GM23338 (cell line): ENCODE measurements around the gene CEP72. TPM values are rescaled to one million over a fixed set of nuclear protein-coding genes. Genes with fewer than 3 reads are reported as not detected.

Source experiments
- ATAC-seq: fragments of 200-7000 bp; cut with Tn5 transposase; 3 replicates; pipeline ENCODE4 v1.9.1; 2020
- DNase-seq: peaks from one replicate; pipeline ENCODE4 v3.0.0-alpha.2; 2015; ENCODE audit warnings: low spot score
- H2AFZ ChIP-seq: fragments of 200-600 bp; sonication (generic); 2 replicates; pipeline ENCODE4 v1.8.0; 2016; ENCODE audit warnings: antibody characterized with exemption, mild to moderate bottlenecking, moderate library complexity
- H3F3A ChIP-seq: fragments of 200-600 bp; sonication (generic); replicated peaks from 2 replicates; pipeline ENCODE4 v1.8.0; 2017; ENCODE audit warnings: antibody characterized with exemption, mixed run types, low read depth
- H3K27ac ChIP-seq: fragments of 200-600 bp; sonication (generic); 2 replicates; pipeline ENCODE4 v1.6.1; 2016; ENCODE audit warnings: low read depth
- H3K27me3 ChIP-seq: fragments of 200-600 bp; sonication (generic); 2 replicates; pipeline ENCODE4 v1.8.0; 2016; ENCODE audit warnings: mild to moderate bottlenecking, mixed run types, moderate library complexity; ENCODE audit not compliant: insufficient read depth
- H3K36me3 ChIP-seq: fragments of 200-600 bp; sonication (generic); 2 replicates; pipeline ENCODE4 v1.8.0; 2016; ENCODE audit warnings: mild to moderate bottlenecking; ENCODE audit not compliant: insufficient read depth
- H3K4me1 ChIP-seq: fragments of 200-600 bp; sonication (generic); 2 replicates; pipeline ENCODE4 v1.8.0; 2016; ENCODE audit warnings: mild to moderate bottlenecking, moderate library complexity; ENCODE audit not compliant: insufficient read depth
- H3K4me2 ChIP-seq: fragments of 200-600 bp; sonication (generic); 2 replicates; pipeline ENCODE4 v1.7.1; 2017; ENCODE audit warnings: mixed run types
- H3K4me3 ChIP-seq: fragments of 200-600 bp; sonication (generic); 2 replicates; pipeline ENCODE4 v1.6.1; 2016; ENCODE audit warnings: mixed run types
- H3K79me2 ChIP-seq: fragments of 200-600 bp; sonication (generic); replicated peaks from 2 replicates; pipeline ENCODE4 v1.8.0; 2017; ENCODE audit warnings: mild to moderate bottlenecking; ENCODE audit not compliant: insufficient read depth
- H3K9me2 ChIP-seq: fragments of 200-600 bp; sonication (generic); 2 replicates; pipeline ENCODE4 v1.8.0; 2017; ENCODE audit not compliant: insufficient read depth
- H4K20me1 ChIP-seq: fragments of 200-600 bp; sonication (generic); replicated peaks from 2 replicates; pipeline ENCODE4 v1.8.0; 2017; ENCODE audit warnings: mild to moderate bottlenecking; ENCODE audit not compliant: insufficient read depth
- H3K27ac Mint-ChIP-seq: 2 replicates; pipeline ENCODE4 v1.8.0; 2020; ENCODE audit warnings: inconsistent platforms, mild to moderate bottlenecking, moderate library complexity, mixed read lengths
- H3K27me3 Mint-ChIP-seq: 3 replicates; pipeline ENCODE4 v1.8.0; 2022; ENCODE audit warnings: low read depth, mild to moderate bottlenecking, moderate library complexity, mixed read lengths, inconsistent platforms; ENCODE audit not compliant: insufficient read depth, poor library complexity
- H3K36me3 Mint-ChIP-seq: 3 replicates; pipeline ENCODE4 v1.8.0; 2021; ENCODE audit warnings: low read depth, mild to moderate bottlenecking, inconsistent platforms, moderate library complexity, mixed read lengths
- H3K4me1 Mint-ChIP-seq: 3 replicates; pipeline ENCODE4 v1.8.0; 2020; ENCODE audit warnings: mild to moderate bottlenecking, inconsistent platforms, mixed read lengths
- H3K4me3 Mint-ChIP-seq: 3 replicates; pipeline ENCODE4 v1.8.0; 2021; ENCODE audit warnings: moderate library complexity, mild to moderate bottlenecking, inconsistent platforms, mixed read lengths
- H3K9me3 Mint-ChIP-seq: 3 replicates; pipeline ENCODE4 v1.8.0; 2020; ENCODE audit warnings: moderate library complexity, mild to moderate bottlenecking, inconsistent platforms, mixed read lengths
- CREB1 ChIP-seq: fragments of 250-450 bp; sonication (Bioruptor Pico); IDR thresholded peaks from 2 replicates; pipeline ENCODE4 v1.5.0; 2020; ENCODE audit warnings: low read depth, mild to moderate bottlenecking, moderate library complexity
- EZH2 ChIP-seq: fragments of 200-600 bp; sonication (generic); IDR thresholded peaks from one replicate; pipeline ENCODE4 v1.8.0; 2017; ENCODE audit warnings: antibody characterized with exemption, mild to moderate bottlenecking, low read depth; ENCODE audit not compliant: unreplicated experiment
- JUNB ChIP-seq: IDR thresholded peaks from one replicate; pipeline ENCODE4 v1.6.1; 2016; ENCODE audit warnings: antibody characterized with exemption; ENCODE audit not compliant: unreplicated experiment
- NANOG ChIP-seq: IDR thresholded peaks from 2 replicates; pipeline ENCODE4 v1.6.1; 2016; ENCODE audit warnings: antibody characterized with exemption, borderline replicate concordance
- POLR2AphosphoS5 ChIP-seq: IDR thresholded peaks from 2 replicates; pipeline ENCODE4 v1.6.1; 2016; ENCODE audit warnings: antibody characterized with exemption, low read depth
- STAT1 ChIP-seq: IDR thresholded peaks from one replicate; pipeline ENCODE4 v1.6.1; 2016; ENCODE audit warnings: antibody characterized with exemption; ENCODE audit not compliant: unreplicated experiment
- ZNF114 ChIP-seq: fragments of 250-450 bp; sonication (Bioruptor Pico); IDR thresholded peaks from 2 replicates; pipeline ENCODE4 v1.5.0; 2020; ENCODE audit warnings: mild to moderate bottlenecking, moderate library complexity
- ZNF331 ChIP-seq: fragments of 250-450 bp; sonication (Bioruptor Pico); IDR thresholded peaks from 2 replicates; pipeline ENCODE4 v1.5.0; 2020; ENCODE audit warnings: low read depth, mild to moderate bottlenecking, moderate library complexity
- polyA plus RNA-seq: library from polyadenylated mRNA; unstranded; fragments of >200 nt; fragmentation: Nextera tagmentation; extraction: Ambion mirVana; gene quantifications from 2 replicates; pipeline ENCODE4 v1.2.1, GENCODE V29; 2016
- total RNA-seq: library from RNA; depleted of rRNA; stranded (reverse); fragments of >200 nt; shearing (Covaris generic); gene quantifications from 2 replicates; pipeline ENCODE4 v1.2.3, GENCODE V29; 2014
- TF ChIP-seq, protein P1 (sequence below), 2 experiments: fragments of 200-600 bp in 1 of 2; sonication (generic) in 1 of 2; conservative IDR thresholded peaks; 2 replicates each; pipeline versions ENCODE4 v1.5.1 to v1.6.1; 2016 to 2017; ENCODE audit warnings: antibody characterized with exemption in 2 of 2, low read depth in 2 of 2, mild to moderate bottlenecking in 2 of 2, moderate library complexity in 1 of 2
- TF ChIP-seq, protein P2 (sequence below): fragments of 250-450 bp; sonication (Bioruptor Pico); IDR thresholded peaks from 2 replicates; pipeline ENCODE4 v1.5.0; 2020; ENCODE audit warnings: mild to moderate bottlenecking, moderate library complexity
- TF ChIP-seq, protein P3 (sequence below): IDR thresholded peaks from one replicate; pipeline ENCODE4 v1.6.1; 2018; ENCODE audit warnings: antibody characterized with exemption; ENCODE audit not compliant: unreplicated experiment
- TF ChIP-seq, protein P4 (sequence below): IDR thresholded peaks from 2 replicates; pipeline ENCODE4 v1.6.1; 2016; ENCODE audit warnings: antibody characterized with exemption

CEP72 gene
- total and polyA plus RNA-seq, 2 experiments from 2014 or later: 15.5 to 27.1 TPM

DNA sequence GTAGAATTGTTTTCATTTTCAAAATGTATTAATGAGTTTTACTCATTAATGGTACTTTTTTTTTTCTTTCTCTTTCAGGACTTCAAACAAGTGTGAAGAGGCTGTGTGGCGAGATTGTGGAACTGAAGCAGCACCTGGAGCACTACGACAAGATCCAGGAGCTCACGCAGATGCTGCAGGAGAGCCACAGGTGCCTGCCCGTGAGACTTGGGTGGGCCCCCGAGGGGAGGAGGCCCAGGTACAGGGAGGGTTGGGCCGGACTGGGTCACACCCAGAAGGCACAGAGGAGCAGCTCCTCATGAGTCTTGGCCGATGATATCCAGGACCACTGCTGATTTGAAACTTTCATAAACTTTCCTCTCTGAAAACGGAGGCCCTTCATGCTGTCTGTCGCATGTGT, 35.6 kb downstream of the CEP72 start:
- no peaks in the 10 kb centered on the region; the same call in 1 of the 2 replicates for H3K79me2 ChIP-seq
- H3K27ac Mint-ChIP-seq: no peak overlapping the region
- no peaks in the 10 kb centered on the region for H3K27me3 ChIP-seq
- H3K4me1 ChIP-seq: no peaks in the 10 kb centered on the region
- H3K36me3 Mint-ChIP-seq: peaks cover 7% of the 10 kb centered on the region
- peaks cover 10% of the 10 kb centered on the region; the same call in 2 of the 3 replicates for H3K9me3 Mint-ChIP-seq
- peaks cover 10% of the 10 kb centered on the region for H3F3A ChIP-seq
- H2AFZ ChIP-seq: no peak overlapping the region
- H3K27me3 Mint-ChIP-seq: peaks cover 9% of the 10 kb centered on the region
- peaks cover 3% of the 10 kb centered on the region; the same call in 1 of the 2 replicates for H4K20me1 ChIP-seq
- no peaks in the 10 kb centered on the region for H3K4me1 Mint-ChIP-seq
- H3K4me3 ChIP-seq: no peak overlapping the region
- H3K36me3 ChIP-seq: peaks cover 24% of the 10 kb centered on the region
- no peak for DNase-seq
- H3K4me2 ChIP-seq: no peak overlapping the region
- no peak overlapping the region for H3K27ac ChIP-seq
- no peak for ATAC-seq
- no peak overlapping the region for H3K4me3 Mint-ChIP-seq
- H3K9me2 ChIP-seq: no peaks in the 10 kb centered on the region
- TF ChIP-seq CREB1 (CRISPR knock-in tag): no peak
- no peak for TF ChIP-seq JUNB
- no peak for TF ChIP-seq POLR2AphosphoS5
- TF ChIP-seq ZNF331 (CRISPR knock-in tag): no peak
- TF ChIP-seq, protein P1, sequence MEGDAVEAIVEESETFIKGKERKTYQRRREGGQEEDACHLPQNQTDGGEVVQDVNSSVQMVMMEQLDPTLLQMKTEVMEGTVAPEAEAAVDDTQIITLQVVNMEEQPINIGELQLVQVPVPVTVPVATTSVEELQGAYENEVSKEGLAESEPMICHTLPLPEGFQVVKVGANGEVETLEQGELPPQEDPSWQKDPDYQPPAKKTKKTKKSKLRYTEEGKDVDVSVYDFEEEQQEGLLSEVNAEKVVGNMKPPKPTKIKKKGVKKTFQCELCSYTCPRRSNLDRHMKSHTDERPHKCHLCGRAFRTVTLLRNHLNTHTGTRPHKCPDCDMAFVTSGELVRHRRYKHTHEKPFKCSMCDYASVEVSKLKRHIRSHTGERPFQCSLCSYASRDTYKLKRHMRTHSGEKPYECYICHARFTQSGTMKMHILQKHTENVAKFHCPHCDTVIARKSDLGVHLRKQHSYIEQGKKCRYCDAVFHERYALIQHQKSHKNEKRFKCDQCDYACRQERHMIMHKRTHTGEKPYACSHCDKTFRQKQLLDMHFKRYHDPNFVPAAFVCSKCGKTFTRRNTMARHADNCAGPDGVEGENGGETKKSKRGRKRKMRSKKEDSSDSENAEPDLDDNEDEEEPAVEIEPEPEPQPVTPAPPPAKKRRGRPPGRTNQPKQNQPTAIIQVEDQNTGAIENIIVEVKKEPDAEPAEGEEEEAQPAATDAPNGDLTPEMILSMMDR (conservative IDR thresholded peaks at IDR 0.05; ENCODE audit: low read depth in 2 of 2): no peak
- TF ChIP-seq, protein P2, sequence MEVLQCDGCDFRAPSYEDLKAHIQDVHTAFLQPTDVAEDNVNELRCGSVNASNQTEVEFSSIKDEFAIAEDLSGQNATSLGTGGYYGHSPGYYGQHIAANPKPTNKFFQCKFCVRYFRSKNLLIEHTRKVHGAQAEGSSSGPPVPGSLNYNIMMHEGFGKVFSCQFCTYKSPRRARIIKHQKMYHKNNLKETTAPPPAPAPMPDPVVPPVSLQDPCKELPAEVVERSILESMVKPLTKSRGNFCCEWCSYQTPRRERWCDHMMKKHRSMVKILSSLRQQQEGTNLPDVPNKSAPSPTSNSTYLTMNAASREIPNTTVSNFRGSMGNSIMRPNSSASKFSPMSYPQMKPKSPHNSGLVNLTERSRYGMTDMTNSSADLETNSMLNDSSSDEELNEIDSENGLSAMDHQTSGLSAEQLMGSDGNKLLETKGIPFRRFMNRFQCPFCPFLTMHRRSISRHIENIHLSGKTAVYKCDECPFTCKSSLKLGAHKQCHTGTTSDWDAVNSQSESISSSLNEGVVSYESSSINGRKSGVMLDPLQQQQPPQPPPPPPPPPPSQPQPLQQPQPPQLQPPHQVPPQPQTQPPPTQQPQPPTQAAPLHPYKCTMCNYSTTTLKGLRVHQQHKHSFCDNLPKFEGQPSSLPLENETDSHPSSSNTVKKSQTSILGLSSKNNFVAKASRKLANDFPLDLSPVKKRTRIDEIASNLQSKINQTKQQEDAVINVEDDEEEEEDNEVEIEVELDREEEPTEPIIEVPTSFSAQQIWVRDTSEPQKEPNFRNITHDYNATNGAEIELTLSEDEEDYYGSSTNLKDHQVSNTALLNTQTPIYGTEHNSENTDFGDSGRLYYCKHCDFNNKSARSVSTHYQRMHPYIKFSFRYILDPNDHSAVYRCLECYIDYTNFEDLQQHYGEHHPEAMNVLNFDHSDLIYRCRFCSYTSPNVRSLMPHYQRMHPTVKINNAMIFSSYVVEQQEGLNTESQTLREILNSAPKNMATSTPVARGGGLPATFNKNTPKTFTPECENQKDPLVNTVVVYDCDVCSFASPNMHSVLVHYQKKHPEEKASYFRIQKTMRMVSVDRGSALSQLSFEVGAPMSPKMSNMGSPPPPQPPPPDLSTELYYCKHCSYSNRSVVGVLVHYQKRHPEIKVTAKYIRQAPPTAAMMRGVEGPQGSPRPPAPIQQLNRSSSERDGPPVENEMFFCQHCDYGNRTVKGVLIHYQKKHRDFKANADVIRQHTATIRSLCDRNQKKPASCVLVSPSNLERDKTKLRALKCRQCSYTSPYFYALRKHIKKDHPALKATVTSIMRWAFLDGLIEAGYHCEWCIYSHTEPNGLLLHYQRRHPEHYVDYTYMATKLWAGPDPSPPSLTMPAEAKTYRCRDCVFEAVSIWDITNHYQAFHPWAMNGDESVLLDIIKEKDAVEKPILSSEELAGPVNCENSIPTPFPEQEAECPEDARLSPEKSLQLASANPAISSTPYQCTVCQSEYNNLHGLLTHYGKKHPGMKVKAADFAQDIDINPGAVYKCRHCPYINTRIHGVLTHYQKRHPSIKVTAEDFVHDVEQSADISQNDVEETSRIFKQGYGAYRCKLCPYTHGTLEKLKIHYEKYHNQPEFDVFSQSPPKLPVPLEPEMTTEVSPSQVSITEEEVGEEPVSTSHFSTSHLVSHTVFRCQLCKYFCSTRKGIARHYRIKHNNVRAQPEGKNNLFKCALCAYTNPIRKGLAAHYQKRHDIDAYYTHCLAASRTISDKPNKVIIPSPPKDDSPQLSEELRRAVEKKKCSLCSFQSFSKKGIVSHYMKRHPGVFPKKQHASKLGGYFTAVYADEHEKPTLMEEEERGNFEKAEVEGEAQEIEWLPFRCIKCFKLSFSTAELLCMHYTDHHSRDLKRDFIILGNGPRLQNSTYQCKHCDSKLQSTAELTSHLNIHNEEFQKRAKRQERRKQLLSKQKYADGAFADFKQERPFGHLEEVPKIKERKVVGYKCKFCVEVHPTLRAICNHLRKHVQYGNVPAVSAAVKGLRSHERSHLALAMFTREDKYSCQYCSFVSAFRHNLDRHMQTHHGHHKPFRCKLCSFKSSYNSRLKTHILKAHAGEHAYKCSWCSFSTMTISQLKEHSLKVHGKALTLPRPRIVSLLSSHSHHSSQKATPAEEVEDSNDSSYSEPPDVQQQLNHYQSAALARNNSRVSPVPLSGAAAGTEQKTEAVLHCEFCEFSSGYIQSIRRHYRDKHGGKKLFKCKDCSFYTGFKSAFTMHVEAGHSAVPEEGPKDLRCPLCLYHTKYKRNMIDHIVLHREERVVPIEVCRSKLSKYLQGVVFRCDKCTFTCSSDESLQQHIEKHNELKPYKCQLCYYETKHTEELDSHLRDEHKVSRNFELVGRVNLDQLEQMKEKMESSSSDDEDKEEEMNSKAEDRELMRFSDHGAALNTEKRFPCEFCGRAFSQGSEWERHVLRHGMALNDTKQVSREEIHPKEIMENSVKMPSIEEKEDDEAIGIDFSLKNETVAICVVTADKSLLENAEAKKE (CRISPR knock-in tag): no peak
- TF ChIP-seq NANOG: no peak
- no peak for TF ChIP-seq EZH2
- no peak for TF ChIP-seq ZNF114 (CRISPR knock-in tag)
- TF ChIP-seq STAT1: no peak
- TF ChIP-seq, protein P3, sequence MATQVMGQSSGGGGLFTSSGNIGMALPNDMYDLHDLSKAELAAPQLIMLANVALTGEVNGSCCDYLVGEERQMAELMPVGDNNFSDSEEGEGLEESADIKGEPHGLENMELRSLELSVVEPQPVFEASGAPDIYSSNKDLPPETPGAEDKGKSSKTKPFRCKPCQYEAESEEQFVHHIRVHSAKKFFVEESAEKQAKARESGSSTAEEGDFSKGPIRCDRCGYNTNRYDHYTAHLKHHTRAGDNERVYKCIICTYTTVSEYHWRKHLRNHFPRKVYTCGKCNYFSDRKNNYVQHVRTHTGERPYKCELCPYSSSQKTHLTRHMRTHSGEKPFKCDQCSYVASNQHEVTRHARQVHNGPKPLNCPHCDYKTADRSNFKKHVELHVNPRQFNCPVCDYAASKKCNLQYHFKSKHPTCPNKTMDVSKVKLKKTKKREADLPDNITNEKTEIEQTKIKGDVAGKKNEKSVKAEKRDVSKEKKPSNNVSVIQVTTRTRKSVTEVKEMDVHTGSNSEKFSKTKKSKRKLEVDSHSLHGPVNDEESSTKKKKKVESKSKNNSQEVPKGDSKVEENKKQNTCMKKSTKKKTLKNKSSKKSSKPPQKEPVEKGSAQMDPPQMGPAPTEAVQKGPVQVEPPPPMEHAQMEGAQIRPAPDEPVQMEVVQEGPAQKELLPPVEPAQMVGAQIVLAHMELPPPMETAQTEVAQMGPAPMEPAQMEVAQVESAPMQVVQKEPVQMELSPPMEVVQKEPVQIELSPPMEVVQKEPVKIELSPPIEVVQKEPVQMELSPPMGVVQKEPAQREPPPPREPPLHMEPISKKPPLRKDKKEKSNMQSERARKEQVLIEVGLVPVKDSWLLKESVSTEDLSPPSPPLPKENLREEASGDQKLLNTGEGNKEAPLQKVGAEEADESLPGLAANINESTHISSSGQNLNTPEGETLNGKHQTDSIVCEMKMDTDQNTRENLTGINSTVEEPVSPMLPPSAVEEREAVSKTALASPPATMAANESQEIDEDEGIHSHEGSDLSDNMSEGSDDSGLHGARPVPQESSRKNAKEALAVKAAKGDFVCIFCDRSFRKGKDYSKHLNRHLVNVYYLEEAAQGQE: no peak
- TF ChIP-seq, protein P4, sequence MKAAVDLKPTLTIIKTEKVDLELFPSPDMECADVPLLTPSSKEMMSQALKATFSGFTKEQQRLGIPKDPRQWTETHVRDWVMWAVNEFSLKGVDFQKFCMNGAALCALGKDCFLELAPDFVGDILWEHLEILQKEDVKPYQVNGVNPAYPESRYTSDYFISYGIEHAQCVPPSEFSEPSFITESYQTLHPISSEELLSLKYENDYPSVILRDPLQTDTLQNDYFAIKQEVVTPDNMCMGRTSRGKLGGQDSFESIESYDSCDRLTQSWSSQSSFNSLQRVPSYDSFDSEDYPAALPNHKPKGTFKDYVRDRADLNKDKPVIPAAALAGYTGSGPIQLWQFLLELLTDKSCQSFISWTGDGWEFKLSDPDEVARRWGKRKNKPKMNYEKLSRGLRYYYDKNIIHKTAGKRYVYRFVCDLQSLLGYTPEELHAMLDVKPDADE: no peak
